Measurements from ENCODE around the gene HIVEP1.

DNA sequence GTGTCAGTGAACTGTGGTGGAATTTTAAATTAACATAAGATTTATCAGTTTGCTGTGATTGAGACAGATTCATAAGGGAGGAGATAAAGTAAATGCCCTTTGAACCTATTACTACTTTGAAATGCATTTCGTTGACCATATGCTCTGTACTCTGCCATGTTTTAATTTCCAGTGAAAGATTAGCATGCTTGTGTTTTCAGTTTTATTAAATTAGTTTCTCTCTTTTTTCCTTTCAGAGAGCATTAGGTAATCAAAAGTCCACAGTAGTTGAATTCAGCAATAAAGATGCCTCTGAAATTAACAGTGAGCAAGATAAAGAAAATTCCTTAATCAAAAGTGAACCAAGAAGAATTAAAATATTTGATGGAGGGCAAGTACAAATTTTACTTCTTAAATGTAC is 117.4 kb downstream of the HIVEP1 start:
- TF ChIP-seq EZH2 (IDR thresholded peaks at IDR 0.05) (no peak), POLR2AphosphoS5 (IDR thresholded peaks at IDR 0.05; ENCODE audit: borderline replicate concordance, low read depth, low read length) (no peak)
